Measurements from ENCODE around the gene FHOD3. TPM values are rescaled to one million over a fixed set of nuclear protein-coding genes. Genes with fewer than 3 reads are reported as not detected.
A peak's percentile ranks its signal among the peaks of the same experiment; 100 is the strongest.

FHOD3 gene
- total and polyA plus RNA-seq, 11 donors = 109 to 532 (median 262) TPM

DNA sequence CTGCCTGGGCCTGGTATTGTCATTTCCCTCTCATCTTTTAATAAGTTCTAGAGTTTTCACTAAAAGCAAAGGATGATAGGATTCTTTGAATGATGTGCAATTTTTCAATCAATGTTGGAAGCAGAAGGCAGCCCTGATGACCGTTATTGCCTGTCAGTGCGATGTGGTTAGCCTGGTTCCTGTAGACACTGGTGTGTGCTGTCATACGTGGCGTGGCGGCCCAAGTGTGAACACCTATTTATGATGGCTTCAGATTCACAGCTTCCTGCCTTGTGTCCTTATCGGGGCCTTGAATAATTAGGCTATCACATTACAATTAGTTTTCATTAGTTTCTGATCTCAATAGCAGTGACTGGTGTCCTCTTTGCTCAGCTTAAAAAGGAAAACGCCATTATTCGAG lies 312.7 kb downstream of the FHOD3 start:
- DNase-seq (no peak), ATAC-seq (no peak)
- peaks cover 0 to 22% (median 0%) of the 10 kb centered on the region in 12 donors for H3K4me1 ChIP-seq
- TF ChIP-seq POLR2A (IDR thresholded peaks at IDR 0.05) = no peak
- TF ChIP-seq, protein P1, sequence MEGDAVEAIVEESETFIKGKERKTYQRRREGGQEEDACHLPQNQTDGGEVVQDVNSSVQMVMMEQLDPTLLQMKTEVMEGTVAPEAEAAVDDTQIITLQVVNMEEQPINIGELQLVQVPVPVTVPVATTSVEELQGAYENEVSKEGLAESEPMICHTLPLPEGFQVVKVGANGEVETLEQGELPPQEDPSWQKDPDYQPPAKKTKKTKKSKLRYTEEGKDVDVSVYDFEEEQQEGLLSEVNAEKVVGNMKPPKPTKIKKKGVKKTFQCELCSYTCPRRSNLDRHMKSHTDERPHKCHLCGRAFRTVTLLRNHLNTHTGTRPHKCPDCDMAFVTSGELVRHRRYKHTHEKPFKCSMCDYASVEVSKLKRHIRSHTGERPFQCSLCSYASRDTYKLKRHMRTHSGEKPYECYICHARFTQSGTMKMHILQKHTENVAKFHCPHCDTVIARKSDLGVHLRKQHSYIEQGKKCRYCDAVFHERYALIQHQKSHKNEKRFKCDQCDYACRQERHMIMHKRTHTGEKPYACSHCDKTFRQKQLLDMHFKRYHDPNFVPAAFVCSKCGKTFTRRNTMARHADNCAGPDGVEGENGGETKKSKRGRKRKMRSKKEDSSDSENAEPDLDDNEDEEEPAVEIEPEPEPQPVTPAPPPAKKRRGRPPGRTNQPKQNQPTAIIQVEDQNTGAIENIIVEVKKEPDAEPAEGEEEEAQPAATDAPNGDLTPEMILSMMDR (IDR thresholded peaks at IDR 0.05) = no peak
- peaks cover 0 to 17% (median 0%) of the 10 kb centered on the region in 9 donors for H3K36me3 ChIP-seq
- peak overlapping the region in 2 of 12 donors; percentile 9 to 35 for H3K27ac ChIP-seq
- H3K4me3 ChIP-seq = no peak overlapping the region
- H3K9me3 ChIP-seq = no peaks in the 10 kb centered on the region
- no peaks in the 10 kb centered on the region for H3K27me3 ChIP-seq
- 77 to 85% (median 80%) methylated on average over 8 of the region's 8 CpGs for WGBS, 4 donors
- intact Hi-C loops (cut with DNase I) = no loop called here

DNA sequence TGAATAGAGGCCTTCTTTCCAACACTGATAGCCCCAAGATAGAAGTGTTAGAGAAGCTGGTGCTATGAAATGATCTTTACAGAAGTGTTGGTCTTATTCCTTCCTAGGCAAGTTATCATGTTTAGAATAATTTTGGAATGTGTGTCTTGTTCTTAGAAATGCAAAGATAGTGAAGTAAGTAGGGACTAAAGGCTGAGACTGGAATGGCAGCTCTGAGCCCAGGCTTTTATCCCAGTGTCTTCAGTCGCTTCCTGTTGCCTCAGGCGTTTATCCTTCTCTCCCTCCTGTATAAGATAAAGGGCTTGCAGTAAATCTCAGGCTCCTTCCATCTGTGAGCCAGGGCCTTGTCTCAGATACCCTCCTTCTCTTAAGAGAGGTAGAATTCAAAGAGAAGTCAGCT lies 313.1 kb downstream of the FHOD3 start:
- no peak for DNase-seq
- Histone ChIP-seq H3K27me3 (no peaks in the 10 kb centered on the region), H3K27ac (no peak overlapping the region), H3K4me1 (peaks cover 0 to 18% (median 0%) of the 10 kb centered on the region in 12 donors), H3K4me3 (no peak overlapping the region), H3K36me3 (peaks cover 0 to 17% (median 0%) of the 10 kb centered on the region in 9 donors), H3K9me3 (no peaks in the 10 kb centered on the region)
- ATAC-seq = no peak
- TF ChIP-seq POLR2A (IDR thresholded peaks at IDR 0.05) = no peak
- TF ChIP-seq, protein P1 (IDR thresholded peaks at IDR 0.05) = no peak
- intact Hi-C loops (cut with DNase I) = no loop called here
- WGBS, 4 donors = 48 to 63% (median 55%) methylated on average over 2 of the region's 2 CpGs

DNA sequence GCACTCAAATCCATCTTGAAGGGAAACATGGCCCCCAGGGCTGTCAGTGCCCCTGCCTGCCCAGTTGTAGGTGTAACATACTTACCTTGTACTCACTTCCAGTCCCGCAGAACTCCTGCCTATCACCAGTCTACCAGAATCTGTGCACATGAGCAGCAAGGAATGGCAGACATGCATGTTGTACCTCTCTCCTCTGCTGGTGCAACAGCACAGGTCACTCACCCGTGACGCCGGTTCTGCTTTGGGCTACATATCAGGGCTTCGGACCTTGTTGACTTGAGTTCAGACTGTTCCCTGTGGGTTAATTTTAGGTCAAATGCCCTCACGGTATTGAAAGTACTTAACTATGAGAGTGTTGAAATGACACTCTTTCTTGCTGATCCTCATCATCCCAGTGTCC lies 315.6 kb downstream of the FHOD3 start:
- intact Hi-C loops (cut with DNase I) = no loop called here
- 51 to 72% (median 57%) methylated on average over 6 of the region's 6 CpGs for WGBS, 4 donors
- H3K9me3 ChIP-seq = no peaks in the 10 kb centered on the region

DNA sequence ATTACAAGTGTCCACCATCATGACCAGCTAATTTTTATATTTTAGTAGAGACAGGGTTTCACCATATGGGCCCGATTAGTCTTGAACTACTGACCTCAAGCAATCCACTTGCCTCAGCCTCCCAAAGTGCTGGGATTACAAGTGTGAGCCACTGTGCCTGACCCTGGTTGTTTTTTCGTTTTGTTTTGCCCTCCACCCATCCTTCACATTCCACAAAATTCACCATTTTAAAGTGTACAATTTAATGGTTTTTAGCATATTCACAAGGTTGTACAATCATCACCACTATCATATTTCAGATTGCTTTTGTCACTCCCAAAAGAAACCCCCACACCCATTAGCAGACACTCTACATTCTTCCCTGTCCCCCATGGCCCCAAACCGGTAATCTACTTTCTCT lies 316.3 kb downstream of the FHOD3 start:
- Histone ChIP-seq H3K36me3 (peaks cover 0 to 17% (median 0%) of the 10 kb centered on the region in 9 donors), H3K9me3 (no peaks in the 10 kb centered on the region), H3K27me3 (no peaks in the 10 kb centered on the region), H3K4me1 (peaks cover 0 to 18% (median 0%) of the 10 kb centered on the region in 12 donors), H3K27ac (peak overlapping the region in 4 of 12 donors; percentile 3 to 47 (median 26)), H3K4me3 (no peak overlapping the region)
- no peak for TF ChIP-seq POLR2A (IDR thresholded peaks at IDR 0.05)
- TF ChIP-seq, protein P1 (IDR thresholded peaks at IDR 0.05) = no peak
- ATAC-seq (no peak), DNase-seq (no peak)
- intact Hi-C loops (cut with DNase I) = no loop called here
- 70 to 89% (median 87%) methylated on average over 3 of the region's 3 CpGs for WGBS, 4 donors

More for the DNA sequence above, 315.6 kb downstream of the FHOD3 start:
- peaks cover 0 to 17% (median 0%) of the 10 kb centered on the region in 9 donors for H3K36me3 ChIP-seq
- H3K27me3 ChIP-seq = no peaks in the 10 kb centered on the region
- DNase-seq = peak in 1 of 5 donors; percentile 59
- TF ChIP-seq POLR2A (IDR thresholded peaks at IDR 0.05) = no peak
- TF ChIP-seq, protein P1 (IDR thresholded peaks at IDR 0.05) = no peak
- no peak overlapping the region for H3K4me3 ChIP-seq
- peak; percentile 77 to 90 (median 82) for ATAC-seq
- peaks cover 0 to 18% (median 0%) of the 10 kb centered on the region in 12 donors for H3K4me1 ChIP-seq
- peak overlapping the region in 5 of 12 donors; percentile 3 to 59 (median 47) for H3K27ac ChIP-seq
